AG09319 (cell line): Measurements from ENCODE around the gene CHSY3.

Experiments used
- DNase-seq: peaks from one replicate; pipeline ENCODE4 v3.0.0-alpha.2; 2010; ENCODE audit warnings: low read depth; ENCODE audit errors: extremely low read depth
- TF ChIP-seq, protein P1 (sequence below): IDR thresholded peaks from 2 replicates; pipeline ENCODE4 v1.5.1; 2011; ENCODE audit warnings: low read depth, mild to moderate bottlenecking, inconsistent platforms, low read length, moderate library complexity

Gene CHSY3

DNA sequence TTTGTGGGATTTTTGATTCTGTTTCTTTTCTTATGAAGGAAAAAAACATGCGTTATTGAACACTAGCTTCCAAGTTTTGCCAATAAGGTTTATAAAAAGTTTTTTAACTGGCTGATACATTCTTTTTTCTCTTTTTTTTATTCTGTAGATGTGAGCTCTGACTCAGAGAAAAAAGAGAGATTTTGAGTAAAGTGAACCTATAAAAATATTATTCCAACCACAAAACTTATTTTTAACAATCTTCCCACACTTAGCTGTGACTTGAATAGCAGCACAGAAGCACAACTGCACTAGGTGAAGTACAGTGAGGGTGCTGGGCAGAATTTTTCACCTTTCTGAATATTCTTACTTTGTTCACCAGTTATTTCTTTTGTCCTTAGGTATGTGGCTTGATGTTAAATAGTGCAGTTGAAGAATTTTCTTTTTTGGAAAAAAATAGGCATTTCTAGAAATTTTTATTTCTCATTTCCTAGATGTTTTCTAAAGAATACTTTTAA is 41.6 kb downstream of the CHSY3 start:
- TF ChIP-seq, protein P1, sequence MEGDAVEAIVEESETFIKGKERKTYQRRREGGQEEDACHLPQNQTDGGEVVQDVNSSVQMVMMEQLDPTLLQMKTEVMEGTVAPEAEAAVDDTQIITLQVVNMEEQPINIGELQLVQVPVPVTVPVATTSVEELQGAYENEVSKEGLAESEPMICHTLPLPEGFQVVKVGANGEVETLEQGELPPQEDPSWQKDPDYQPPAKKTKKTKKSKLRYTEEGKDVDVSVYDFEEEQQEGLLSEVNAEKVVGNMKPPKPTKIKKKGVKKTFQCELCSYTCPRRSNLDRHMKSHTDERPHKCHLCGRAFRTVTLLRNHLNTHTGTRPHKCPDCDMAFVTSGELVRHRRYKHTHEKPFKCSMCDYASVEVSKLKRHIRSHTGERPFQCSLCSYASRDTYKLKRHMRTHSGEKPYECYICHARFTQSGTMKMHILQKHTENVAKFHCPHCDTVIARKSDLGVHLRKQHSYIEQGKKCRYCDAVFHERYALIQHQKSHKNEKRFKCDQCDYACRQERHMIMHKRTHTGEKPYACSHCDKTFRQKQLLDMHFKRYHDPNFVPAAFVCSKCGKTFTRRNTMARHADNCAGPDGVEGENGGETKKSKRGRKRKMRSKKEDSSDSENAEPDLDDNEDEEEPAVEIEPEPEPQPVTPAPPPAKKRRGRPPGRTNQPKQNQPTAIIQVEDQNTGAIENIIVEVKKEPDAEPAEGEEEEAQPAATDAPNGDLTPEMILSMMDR: no peak
- no peak for DNase-seq

DNA sequence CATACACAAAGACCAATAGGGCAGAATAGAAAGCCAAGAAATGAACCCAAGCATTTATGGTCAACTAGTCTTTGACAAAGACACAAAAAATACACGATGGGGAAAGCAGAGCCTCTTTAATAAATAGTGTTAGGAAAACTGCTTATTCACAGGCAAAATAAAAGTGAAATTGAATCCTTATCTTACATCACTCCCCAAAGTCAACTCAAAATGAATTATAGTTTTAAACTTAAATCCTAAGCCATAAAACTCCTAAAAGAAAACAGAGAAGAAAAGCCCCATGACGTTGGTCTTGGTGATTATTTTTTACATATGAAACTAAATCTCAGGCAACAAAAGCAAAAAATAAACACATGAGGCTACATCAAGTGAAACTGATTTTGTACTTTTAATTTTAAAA is 46.8 kb downstream of the CHSY3 start:
- TF ChIP-seq, protein P1: no peak

DNA sequence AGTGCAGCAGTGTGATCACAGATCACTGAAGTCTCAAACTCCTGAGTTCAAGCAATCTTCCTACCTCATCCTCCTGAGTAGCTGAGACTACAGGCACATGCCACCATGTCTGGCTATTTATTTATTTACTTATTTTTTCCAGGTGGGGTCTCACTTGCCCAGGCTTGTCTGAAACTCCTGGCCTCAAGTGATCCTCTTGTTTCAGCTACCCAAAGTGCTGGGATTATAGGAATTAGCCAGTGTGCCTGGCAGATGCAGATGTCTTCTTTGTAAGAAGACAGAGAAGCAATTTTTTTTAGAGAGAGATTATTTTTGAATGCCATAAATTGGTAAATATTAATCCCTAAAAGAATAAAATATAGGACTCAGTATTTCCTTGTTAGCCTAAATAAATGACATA is 54.3 kb downstream of the CHSY3 start:
- TF ChIP-seq, protein P1: no peak
- DNase-seq: no peak

More for the DNA sequence above, 46.8 kb downstream of the CHSY3 start:
- DNase-seq: no peak

DNA sequence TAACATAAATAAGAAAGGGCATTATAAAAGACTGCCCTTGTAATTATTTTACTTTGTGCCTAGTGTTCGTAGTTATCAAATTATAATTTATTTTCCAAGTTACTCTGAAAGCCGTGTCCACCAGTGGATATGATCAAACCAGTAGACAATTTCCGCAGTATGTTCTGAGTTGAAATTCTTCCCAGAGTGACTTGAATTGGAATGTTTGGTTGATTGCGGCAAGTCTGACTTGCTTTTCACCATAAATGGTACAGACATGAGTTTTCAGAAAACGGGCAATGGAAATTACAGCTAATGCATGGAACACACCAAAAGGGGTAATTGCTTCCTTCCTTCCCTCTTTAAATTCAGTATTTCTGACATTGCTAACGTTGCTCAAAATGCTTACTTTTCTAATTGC is 56.6 kb downstream of the CHSY3 start:
- TF ChIP-seq, protein P1: no peak
- peak; percentile 8 for DNase-seq

DNA sequence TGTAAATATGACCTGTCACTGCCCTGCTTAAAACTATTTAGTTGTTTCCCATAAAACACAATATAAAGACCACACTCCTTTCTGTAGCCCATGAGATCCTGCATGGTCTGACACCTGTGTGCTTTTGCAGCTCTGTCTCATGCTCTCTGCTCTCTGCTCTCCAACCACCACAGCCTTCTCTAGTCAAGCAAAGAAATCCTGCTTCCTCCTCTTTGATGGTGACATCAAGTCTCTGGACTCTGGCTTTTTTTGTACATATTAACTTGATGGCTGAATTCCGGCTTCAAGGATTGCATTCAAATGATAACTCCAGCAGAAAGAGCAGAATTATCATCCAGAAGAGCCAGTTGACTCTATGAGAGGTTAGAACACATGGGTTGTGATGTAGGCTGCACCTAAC is 58.2 kb downstream of the CHSY3 start:
- TF ChIP-seq, protein P1: no peak

DNA sequence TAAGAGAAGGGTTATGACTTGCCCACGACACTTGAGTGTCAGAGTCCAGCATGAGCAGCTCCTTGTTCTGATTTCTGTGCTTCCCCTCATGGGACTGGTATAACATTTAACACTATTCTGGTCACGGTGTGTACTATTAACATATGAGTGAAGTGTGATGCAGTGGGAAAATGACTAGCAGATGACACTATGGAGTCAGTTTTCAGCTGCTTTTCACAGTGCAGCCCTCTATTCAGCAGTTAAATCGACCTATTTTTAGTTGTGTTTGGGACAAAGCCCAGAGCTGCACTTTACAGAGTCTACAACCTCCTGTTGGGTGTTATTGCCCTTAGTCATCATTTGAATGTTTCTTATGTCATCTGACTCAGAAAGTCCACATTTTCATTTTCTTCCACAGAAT is 59.1 kb downstream of the CHSY3 start:
- DNase-seq: peak; percentile 52
- TF ChIP-seq, protein P1: no peak

More for the DNA sequence above, 58.2 kb downstream of the CHSY3 start:
- no peak for DNase-seq

DNA sequence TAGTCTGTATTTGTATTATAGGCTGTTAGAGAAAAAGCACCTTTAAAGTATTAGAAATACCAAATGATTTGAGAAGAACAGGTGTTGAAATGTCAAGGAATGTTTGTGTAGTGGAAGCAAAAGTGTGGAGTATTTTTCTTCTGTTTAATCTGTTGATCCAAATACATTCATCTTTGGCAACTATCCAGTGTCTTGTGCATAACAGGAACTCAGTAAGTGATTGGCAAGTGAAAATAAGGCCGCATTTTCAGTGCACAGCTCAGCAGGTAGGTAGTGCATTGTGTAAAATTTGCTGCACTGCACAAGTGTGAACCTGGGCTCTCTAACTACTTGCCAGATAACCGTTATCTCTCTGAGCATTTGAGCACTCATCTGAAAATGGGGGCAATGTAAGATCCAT is 61.8 kb downstream of the CHSY3 start:
- DNase-seq: no peak
- TF ChIP-seq, protein P1: no peak
